Measurements from ENCODE around the gene FBXL17. TPM values are rescaled to one million over a fixed set of nuclear protein-coding genes. Genes with fewer than 3 reads are reported as not detected.

FBXL17 gene
- total and polyA plus RNA-seq, 2 of the 13 experiments (the other 11 are each of a cell fraction or from before 2014, with no cell fraction given), result 3.0 to 7.9 TPM

- FAIRE-seq, result no peak
- in situ Hi-C loops (cut with HindIII; ENCODE audit: extremely low pct_ligation_motif_present, low pct_unique_long_range_greater_than_20kb) (no loop called here), intact Hi-C loops (cut with micrococcal nuclease; ENCODE audit: unreplicated experiment) (no loop called here)
- Histone ChIP-seq H3K4me3 (replicated peaks in 1 of 3; ENCODE audit: insufficient read depth in 1 of 3, low read depth in 2 of 3, low read length in 3 of 3) (no peak overlapping the region), H3K4me1 (ENCODE audit: insufficient read depth, low read length) (peaks cover 10% of the 10 kb centered on the region), H3K9me3 (ENCODE audit: low read length) (no peaks in the 10 kb centered on the region), H3K9ac (ENCODE audit: insufficient read depth, low read depth, low read length) (no peak overlapping the region), H2AFZ (ENCODE audit: low read length) (no peak overlapping the region), H3K36me3 (replicated peaks in 1 of 2; ENCODE audit: control insufficient read depth in 1 of 2, insufficient read depth in 2 of 2, low read length in 2 of 2) (no peaks in the 10 kb centered on the region), H3K27me3 (ENCODE audit: control insufficient read depth in 1 of 2, insufficient read depth in 2 of 2, low read length in 2 of 2) (no peaks in the 10 kb centered on the region), H3K79me2 (ENCODE audit: insufficient read depth, low read length) (no peaks in the 10 kb centered on the region), H3K4me2 (ENCODE audit: low read depth, low read length) (no peak overlapping the region), H4K20me1 (ENCODE audit: insufficient read depth, low read length) (no peaks in the 10 kb centered on the region), H3K27ac (ENCODE audit: extremely low read length, insufficient read depth, low read length) (no peak overlapping the region)
- no TSS peak for BruUV-seq (replicated peaks)
- TF ChIP-seq ZNF616 (CRISPR knock-in tag; IDR thresholded peaks at IDR 0.05; ENCODE audit: low read depth) (no peak), HCFC1 (IDR thresholded peaks at IDR 0.05; ENCODE audit: low read depth, low read length) (no peak), CBX1 (IDR thresholded peaks at IDR 0.05; ENCODE audit: low read depth) (no peak), MIER2 (CRISPR knock-in tag; IDR thresholded peaks at IDR 0.05) (no peak), MTA3 (CRISPR knock-in tag; IDR thresholded peaks at IDR 0.05) (no peak)
- DNase-seq (ENCODE audit: low spot score), result no peak
- WGBS (ENCODE audit: low lambda C conversion rate), result 18% methylated on average over 1 of the region's 1 CpG
- CTCF ChIA-PET (ENCODE audit: low intra/inter-chr PET ratio, low total read pairs), result no interaction called here
- no peak for ATAC-seq
- POLR2A ChIA-PET, result no interaction called here
Observed at GRCh38 chr5:107948377-107948776, 433.5 kb downstream of the FBXL17 start.

GRCh38 chr5:107945061-107945460 is 436.8 kb downstream of the FBXL17 start:
- no peak overlapping the region for H3K9ac ChIP-seq (ENCODE audit: insufficient read depth, low read depth, low read length)
- H3K36me3 ChIP-seq (replicated peaks in 1 of 2; ENCODE audit: control insufficient read depth in 1 of 2, insufficient read depth in 2 of 2, low read length in 2 of 2), result no peaks in the 10 kb centered on the region
- H3K27me3 ChIP-seq (ENCODE audit: control insufficient read depth in 1 of 2, insufficient read depth in 2 of 2, low read length in 2 of 2), result no peaks in the 10 kb centered on the region
- ChIA-PET CTCF (ENCODE audit: low intra/inter-chr PET ratio, low total read pairs) (no interaction called here), POLR2A (no interaction called here)
- no peak overlapping the region for H3K27ac ChIP-seq (ENCODE audit: extremely low read length, insufficient read depth, low read length)
- no peak overlapping the region for H3K4me2 ChIP-seq (ENCODE audit: low read depth, low read length)
- FAIRE-seq (no peak), ATAC-seq (no peak), DNase-seq (ENCODE audit: low spot score) (no peak)
- no peaks in the 10 kb centered on the region for H3K79me2 ChIP-seq (ENCODE audit: insufficient read depth, low read length)
- intact Hi-C loops (cut with micrococcal nuclease; ENCODE audit: unreplicated experiment) (no loop called here), in situ Hi-C loops (cut with HindIII; ENCODE audit: extremely low pct_ligation_motif_present, low pct_unique_long_range_greater_than_20kb) (no loop called here)
- no TSS peak for BruUV-seq (replicated peaks)
- H2AFZ ChIP-seq (ENCODE audit: low read length), result no peak overlapping the region
- no peak overlapping the region for H3K4me3 ChIP-seq (replicated peaks in 1 of 3; ENCODE audit: insufficient read depth in 1 of 3, low read depth in 2 of 3, low read length in 3 of 3)
- no peaks in the 10 kb centered on the region for H4K20me1 ChIP-seq (ENCODE audit: insufficient read depth, low read length)
- H3K4me1 ChIP-seq (ENCODE audit: insufficient read depth, low read length), result peaks cover 10% of the 10 kb centered on the region
- no peaks in the 10 kb centered on the region for H3K9me3 ChIP-seq (ENCODE audit: low read length)
- WGBS (ENCODE audit: low lambda C conversion rate), result 79% methylated on average over 2 of the region's 2 CpGs
- TF ChIP-seq SMYD3 (CRISPR knock-in tag; IDR thresholded peaks at IDR 0.05) (no peak), ZNF607 (CRISPR knock-in tag; IDR thresholded peaks at IDR 0.05; ENCODE audit: borderline replicate concordance) (no peak), ZFP36 (IDR thresholded peaks at IDR 0.05; ENCODE audit: borderline replicate concordance, low read depth, low read length, partially characterized antibody) (no peak), TCF7 (IDR thresholded peaks at IDR 0.05; ENCODE audit: low read depth) (no peak), JDP2 (CRISPR knock-in tag; IDR thresholded peaks at IDR 0.05; ENCODE audit: borderline replicate concordance) (no peak), NFE2L1 (CRISPR knock-in tag; IDR thresholded peaks at IDR 0.05; ENCODE audit: borderline replicate concordance) (no peak), MEF2D (CRISPR knock-in tag; IDR thresholded peaks at IDR 0.05) (no peak), ZBTB42 (CRISPR knock-in tag; IDR thresholded peaks at IDR 0.05) (no peak), ZNF230 (CRISPR knock-in tag; IDR thresholded peaks at IDR 0.05) (no peak), HDAC2 (CRISPR knock-in tag; IDR thresholded peaks at IDR 0.05) (no peak), ZNF276 (CRISPR knock-in tag; IDR thresholded peaks at IDR 0.05; ENCODE audit: low read depth) (no peak), RCOR2 (CRISPR knock-in tag; IDR thresholded peaks at IDR 0.05) (no peak)
